ENCODE measurements around the gene SIN3B. TPM values are rescaled to one million over a fixed set of nuclear protein-coding genes. Genes with fewer than 3 reads are reported as not detected.
"Not testable (repeated sequence)": the region's sequence is repeated elsewhere in the genome, so short reads cannot be mapped to it uniquely, and the experiment has no call there.

SIN3B gene
- polyA plus RNA-seq, 2 of the 4 experiments (the other 2 are of a cell fraction): 12.2 to 21.3 TPM

- no peak overlapping the region for H3K4me2 ChIP-seq
- no peaks in the 10 kb centered on the region for H3K4me1 ChIP-seq
- TF ChIP-seq BCL3 (IDR thresholded peaks at IDR 0.05) (no peak), CBX8 (IDR thresholded peaks at IDR 0.05) (no peak), KDM1A (IDR thresholded peaks at IDR 0.05; ENCODE audit: low read depth) (no peak), NR3C1 (IDR thresholded peaks at IDR 0.05) (no peak), EHMT2 (IDR thresholded peaks at IDR 0.05; ENCODE audit: low read depth) (no peak), CEBPB (IDR thresholded peaks at IDR 0.05) (no peak), ZC3H11A (IDR thresholded peaks at IDR 0.05) (no peak), EP300 (IDR thresholded peaks at IDR 0.05) (no peak), EHF (CRISPR knock-in tag; IDR thresholded peaks at IDR 0.05) (no peak), MAZ (IDR thresholded peaks at IDR 0.05; ENCODE audit: borderline replicate concordance, low read depth, low read length) (no peak), ZNF302 (CRISPR knock-in tag; IDR thresholded peaks at IDR 0.05) (no peak)
- H3K4me3 ChIP-seq: no peak overlapping the region
- WGBS (ENCODE audit: missing lambda C conversion rate): 63% methylated on average over 3 of the region's 3 CpGs
- no peaks in the 10 kb centered on the region for H3K9me3 ChIP-seq
- no peak for ATAC-seq
- no peak overlapping the region for H3K27ac ChIP-seq
- no peak for FAIRE-seq
- ChIA-PET POLR2A (no interaction called here), CTCF (no interaction called here)
- no peak for DNase-seq (ENCODE audit: low read depth in 1 of 2, low spot score in 1 of 2)
These were observed 31.3 kb upstream of the SIN3B start for GRCh38 chr19:16797876-16798275.

GRCh38 chr19:16798326-16798725, 30.9 kb upstream of the SIN3B start:
- H3K27ac ChIP-seq; DNase-seq (ENCODE audit: low read depth in 1 of 2, low spot score in 1 of 2); FAIRE-seq; POLR2A ChIA-PET; H3K4me2 ChIP-seq; H3K4me1 ChIP-seq; ATAC-seq; CTCF ChIA-PET; H3K9me3 ChIP-seq; H3K4me3 ChIP-seq: not testable (repeated sequence)
- WGBS (ENCODE audit: missing lambda C conversion rate): 52% methylated on average over 6 of the region's 6 CpGs

GRCh38 chr19:16799740-16800139, 29.5 kb upstream of the SIN3B start:
- 88% methylated on average over 15 of the region's 16 CpGs for WGBS (ENCODE audit: missing lambda C conversion rate)
- ChIA-PET CTCF (no interaction called here), POLR2A (no interaction called here)
- no peaks in the 10 kb centered on the region for H3K4me1 ChIP-seq
- H3K4me3 ChIP-seq: no peak overlapping the region
- TF ChIP-seq EP300 (IDR thresholded peaks at IDR 0.05) (no peak), RNF2 (IDR thresholded peaks at IDR 0.05; ENCODE audit: borderline replicate concordance, low read depth) (no peak), ZC3H11A (IDR thresholded peaks at IDR 0.05) (no peak), PBX3 (IDR thresholded peaks at IDR 0.05) (no peak), FOXS1 (CRISPR knock-in tag; IDR thresholded peaks at IDR 0.05) (no peak), RCOR1 (IDR thresholded peaks at IDR 0.05; ENCODE audit: low read depth, low read length) (no peak), CBX2 (IDR thresholded peaks at IDR 0.05; ENCODE audit: borderline replicate concordance, low read depth) (no peak), JUN (IDR thresholded peaks at IDR 0.05) (no peak), CHD2 (IDR thresholded peaks at IDR 0.05; ENCODE audit: low read length, partially characterized antibody) (no peak), POLR2A (IDR thresholded peaks at IDR 0.05; ENCODE audit: low read length) (no peak), SREBF2 (IDR thresholded peaks at IDR 0.05) (no peak)
- DNase-seq (ENCODE audit: low read depth in 1 of 2, low spot score in 1 of 2): no peak
- H3K4me2 ChIP-seq: no peak overlapping the region
- no peak for ATAC-seq
- H3K27ac ChIP-seq: no peak overlapping the region
- no peak for FAIRE-seq
- H3K9me3 ChIP-seq: no peaks in the 10 kb centered on the region

- CTCF ChIA-PET: interaction anchor here (0.6 to 1.0 kb wide), 3 partner anchors 22 to 451 kb away, joined by 3 to 4 read pairs (median 3); no protein-coding TSS in a partner anchor
- Histone ChIP-seq H3K4me3 (no peak overlapping the region), H3K4me1 (no peaks in the 10 kb centered on the region), H3K27ac (no peak overlapping the region), H3K4me2 (no peak overlapping the region), H3K9me3 (no peaks in the 10 kb centered on the region)
- WGBS (ENCODE audit: missing lambda C conversion rate): 42% methylated on average over 8 of the region's 8 CpGs
- no peak for FAIRE-seq
- POLR2A ChIA-PET: no interaction called here
- ATAC-seq: peak in 1 of 2 experiments; percentile 38; a peak in 1 of 6 replicates
- DNase-seq (ENCODE audit: low read depth in 1 of 2, low spot score in 1 of 2): peak in 1 of 2 experiments; percentile 33
- TF ChIP-seq BHLHE40 (IDR thresholded peaks at IDR 0.05; ENCODE audit: low read depth, low read length): no peak
- TF ChIP-seq ELK1 (IDR thresholded peaks at IDR 0.05; ENCODE audit: low read depth, low read length): no peak
- no peak for TF ChIP-seq RNF2 (IDR thresholded peaks at IDR 0.05; ENCODE audit: borderline replicate concordance, low read depth)
- no peak for TF ChIP-seq SMC3 (IDR thresholded peaks at IDR 0.05)
- TF ChIP-seq KDM5A (IDR thresholded peaks at IDR 0.05): no peak
- TF ChIP-seq CHD2 (IDR thresholded peaks at IDR 0.05; ENCODE audit: low read length, partially characterized antibody): no peak
- no peak for TF ChIP-seq CTCF (IDR thresholded peaks at IDR 0.05)
- no peak for TF ChIP-seq PBX3 (IDR thresholded peaks at IDR 0.05)
These were observed 27.6 kb upstream of the SIN3B start for GRCh38 chr19:16801600-16802013.
